ENCODE data around the gene RITA1.
A peak's percentile ranks its signal among the peaks of the same experiment; 100 is the strongest.
"Not testable (repeated sequence)": the region's sequence is repeated elsewhere in the genome, so short reads cannot be mapped to it uniquely, and the experiment has no call there.

Gene RITA1

GRCh38 chr12:113203852-113204760 is 18.6 kb downstream of the RITA1 start:
- no peak for DNase-seq (ENCODE audit: low spot score)

- DNase-seq (ENCODE audit: low spot score): no peak
Measured at GRCh38 chr12:113204804-113205203, 19.3 kb downstream of the RITA1 start.

GRCh38 chr12:113206802-113207201 is 21.3 kb downstream of the RITA1 start:
- DNase-seq (ENCODE audit: low spot score): not testable (repeated sequence)

- no peak for DNase-seq (ENCODE audit: low spot score)
Measured at GRCh38 chr12:113207613-113208040, 22.1 kb downstream of the RITA1 start.

- DNase-seq (ENCODE audit: low spot score): no peak
Measured at GRCh38 chr12:113208041-113208934, 22.8 kb downstream of the RITA1 start.

GRCh38 chr12:113211160-113211559 is 25.6 kb downstream of the RITA1 start:
- no peak for DNase-seq (ENCODE audit: low spot score)

- peak; percentile 88 for DNase-seq (ENCODE audit: low spot score)
Measured at GRCh38 chr12:113214895-113215400, 29.4 kb downstream of the RITA1 start.

GRCh38 chr12:113216027-113216426 is 30.5 kb downstream of the RITA1 start:
- DNase-seq (ENCODE audit: low spot score): no peak

- no peak for DNase-seq (ENCODE audit: low spot score)
Measured at GRCh38 chr12:113220593-113221180, 35.2 kb downstream of the RITA1 start.

GRCh38 chr12:113221181-113221996 is 35.9 kb downstream of the RITA1 start, which contains the start of gene TPCN1:
Gene TPCN1, plus strand, starts transcription at chr12:113221464. Its CDS starts 5,389 bp downstream, at chr12:113226853.
- DNase-seq (ENCODE audit: low spot score): peak; percentile 98

- DNase-seq (ENCODE audit: low spot score): no peak
Measured at GRCh38 chr12:113221997-113222729, 36.6 kb downstream of the RITA1 start.

- peak; percentile 67 for DNase-seq (ENCODE audit: low spot score)
Measured at GRCh38 chr12:113222730-113223531, 37.4 kb downstream of the RITA1 start.

GRCh38 chr12:113224955-113225354 is 39.4 kb downstream of the RITA1 start:
- DNase-seq (ENCODE audit: low spot score): no peak

- DNase-seq (ENCODE audit: low spot score): no peak
Measured at GRCh38 chr12:113226696-113227568, 41.4 kb downstream of the RITA1 start.

- no peak for DNase-seq (ENCODE audit: low spot score)
Measured at GRCh38 chr12:113227686-113228391, 42.3 kb downstream of the RITA1 start.

- no peak for DNase-seq (ENCODE audit: low spot score)
Measured at GRCh38 chr12:113228394-113229028, 43.0 kb downstream of the RITA1 start.

Data from GM03348 (cell line).